Stimulated activated CD4-positive, alpha-beta T cell treated with anti-CD3 and anti-CD28 coated beads, Interleukin-15, amount 100 ng/mL, for 24 hours (primary cell): Measurements from ENCODE around the gene CDK18.

Experiments used
- DNase-seq: peaks from one replicate; pipeline ENCODE4 v3.0.0-alpha.2; 2020

CDK18 gene

DNA sequence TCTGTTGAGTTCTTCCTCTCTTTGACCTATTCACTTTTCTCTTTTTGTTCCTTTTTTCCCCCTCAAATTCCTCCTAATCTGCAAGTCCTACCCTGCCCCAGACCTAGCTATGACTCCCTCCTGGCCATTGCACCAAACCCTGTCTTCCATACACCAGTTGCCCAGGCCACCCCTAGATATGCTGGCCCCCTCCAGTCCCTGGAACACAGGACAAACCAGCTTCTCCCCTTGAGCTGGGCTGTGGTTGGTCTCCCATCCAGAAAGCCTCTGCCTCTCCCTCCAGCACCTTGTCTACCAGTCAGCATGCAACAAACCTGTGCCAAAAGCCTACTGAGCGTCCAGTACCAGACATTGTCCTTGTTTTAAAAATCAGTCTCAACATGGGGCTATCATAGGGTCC is 68.0 kb downstream of the CDK18 start:
- no peak for DNase-seq

DNA sequence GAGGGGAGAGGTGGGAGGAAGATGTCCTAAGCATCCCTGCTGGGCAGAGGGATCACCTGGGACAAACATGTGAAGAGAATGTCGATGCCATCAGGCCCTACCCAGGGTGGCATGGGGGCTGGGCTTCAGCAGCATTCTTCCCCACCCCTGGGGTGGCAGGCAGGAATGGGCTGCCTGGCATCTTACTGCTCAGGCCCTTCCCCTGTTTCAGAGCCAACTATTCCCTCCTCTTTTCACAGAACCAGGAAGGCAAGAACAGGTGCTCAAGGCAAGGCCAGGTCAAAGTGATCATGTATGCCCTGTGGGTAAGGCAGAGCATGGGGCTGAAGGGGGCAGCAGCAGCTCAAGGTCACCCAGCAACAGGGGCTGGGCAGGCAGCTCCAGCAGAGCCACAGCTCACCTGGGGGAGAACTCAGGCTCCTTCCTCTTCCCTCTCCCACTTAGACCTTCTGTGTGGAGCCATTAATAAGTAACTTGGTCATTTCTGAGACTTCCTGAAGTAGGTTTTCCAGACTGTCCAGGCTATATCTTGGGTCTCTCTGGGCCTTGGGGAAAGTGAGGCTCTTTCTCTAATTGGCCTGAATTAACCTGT is 70.9 kb downstream of the CDK18 start:
- no peak for DNase-seq

DNA sequence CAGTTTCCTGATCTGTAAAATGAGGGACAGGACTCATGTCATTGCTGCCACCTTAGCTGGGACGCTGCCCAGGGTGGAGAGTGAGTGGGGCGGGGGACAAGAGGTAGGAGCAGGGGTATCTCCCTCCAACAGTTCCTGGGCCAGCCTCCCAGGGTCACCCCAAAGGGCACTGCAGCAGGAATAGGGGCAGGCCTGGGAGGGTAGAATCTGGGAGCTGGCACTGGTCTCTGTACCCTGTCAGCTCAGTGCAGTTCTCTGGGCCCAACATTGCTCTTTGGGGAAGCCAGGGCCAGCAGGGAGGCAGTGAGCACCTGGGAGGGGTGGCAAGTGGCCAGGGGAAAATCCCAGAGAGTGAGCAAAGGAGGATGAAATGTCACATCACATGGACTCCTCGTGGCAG is 71.5 kb downstream of the CDK18 start:
- no peak for DNase-seq

DNA sequence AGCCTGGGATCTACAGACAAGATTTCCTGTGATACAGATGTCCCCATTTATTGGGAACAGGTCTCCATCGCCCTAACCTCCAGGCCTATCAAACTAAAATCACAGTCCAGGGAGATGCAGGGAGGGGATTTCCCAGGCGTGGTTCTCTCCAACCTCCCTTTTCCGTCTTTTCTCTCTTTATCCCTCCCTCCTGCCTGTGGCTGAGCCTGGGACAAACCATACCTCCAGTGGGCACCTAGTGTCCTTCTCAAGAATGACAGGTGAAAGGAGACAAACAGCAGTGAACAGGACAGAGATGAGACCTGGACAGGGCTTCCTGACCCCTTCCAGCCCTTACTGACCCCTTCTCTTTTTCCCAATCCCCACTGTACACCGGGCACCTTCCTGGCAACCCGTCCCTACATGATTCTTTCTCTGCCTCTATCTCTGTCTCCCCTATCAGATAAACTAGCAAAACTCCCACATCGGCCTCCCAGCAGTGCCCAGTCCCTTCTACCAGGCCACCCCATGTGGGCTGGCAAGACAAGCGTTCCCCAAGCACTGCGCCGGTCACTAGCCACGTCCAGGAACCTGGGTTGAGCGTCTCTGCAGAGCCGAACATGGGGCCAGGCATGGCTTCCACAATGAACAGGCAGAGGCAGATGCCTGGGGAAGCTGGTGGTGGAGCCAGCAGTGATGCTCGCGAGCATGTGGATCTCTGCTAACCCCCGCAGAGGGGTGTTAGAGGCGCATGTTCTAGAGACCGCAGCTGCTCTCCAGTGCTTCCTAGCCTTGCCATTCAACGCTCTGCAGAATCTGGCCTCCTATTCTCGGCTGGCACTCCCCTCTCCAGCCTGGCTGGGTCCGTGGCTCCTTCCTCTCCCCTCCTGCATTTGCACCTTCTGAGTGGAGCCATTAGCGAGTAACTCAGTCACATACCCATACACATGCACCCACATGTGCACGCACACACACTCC is 72.6 kb downstream of the CDK18 start:
- DNase-seq, result no peak

DNA sequence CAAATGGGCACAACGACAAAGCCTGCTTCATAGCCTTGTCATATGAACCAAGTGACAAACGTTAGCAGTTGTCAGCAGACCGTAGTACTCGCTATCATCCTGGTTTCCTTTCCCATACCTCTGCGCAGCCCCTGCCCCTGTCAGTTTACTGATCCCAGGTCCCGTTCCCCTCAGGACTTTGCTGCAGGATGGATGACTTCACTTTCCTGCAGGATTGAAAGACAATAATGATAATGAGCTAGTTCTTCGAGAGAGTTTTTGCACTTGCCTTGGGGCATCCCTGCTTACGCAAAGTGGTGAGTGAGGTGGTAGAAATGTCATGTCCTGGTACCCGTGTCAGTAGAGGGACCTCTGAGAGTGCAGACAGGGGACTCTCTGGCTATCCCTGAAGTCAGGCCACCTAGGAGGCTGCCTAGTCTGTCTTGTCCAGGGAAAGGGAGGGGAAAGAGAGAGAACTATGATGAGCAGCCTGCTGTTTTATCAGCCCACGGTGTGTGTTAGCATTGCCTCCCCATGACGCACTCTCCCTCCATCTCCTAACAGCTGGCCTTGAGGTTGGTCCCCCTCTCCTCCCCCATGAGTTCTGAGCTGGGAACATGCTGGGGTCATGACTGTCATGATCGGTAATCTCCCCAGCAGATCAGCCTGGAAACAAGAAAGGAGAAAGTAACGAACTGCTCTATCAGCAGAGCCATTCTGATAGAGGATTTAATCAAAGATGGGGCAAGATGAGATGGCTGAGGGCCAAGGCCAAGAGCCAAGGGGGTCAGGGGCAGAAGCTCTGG is 73.6 kb downstream of the CDK18 start:
- no peak for DNase-seq

DNA sequence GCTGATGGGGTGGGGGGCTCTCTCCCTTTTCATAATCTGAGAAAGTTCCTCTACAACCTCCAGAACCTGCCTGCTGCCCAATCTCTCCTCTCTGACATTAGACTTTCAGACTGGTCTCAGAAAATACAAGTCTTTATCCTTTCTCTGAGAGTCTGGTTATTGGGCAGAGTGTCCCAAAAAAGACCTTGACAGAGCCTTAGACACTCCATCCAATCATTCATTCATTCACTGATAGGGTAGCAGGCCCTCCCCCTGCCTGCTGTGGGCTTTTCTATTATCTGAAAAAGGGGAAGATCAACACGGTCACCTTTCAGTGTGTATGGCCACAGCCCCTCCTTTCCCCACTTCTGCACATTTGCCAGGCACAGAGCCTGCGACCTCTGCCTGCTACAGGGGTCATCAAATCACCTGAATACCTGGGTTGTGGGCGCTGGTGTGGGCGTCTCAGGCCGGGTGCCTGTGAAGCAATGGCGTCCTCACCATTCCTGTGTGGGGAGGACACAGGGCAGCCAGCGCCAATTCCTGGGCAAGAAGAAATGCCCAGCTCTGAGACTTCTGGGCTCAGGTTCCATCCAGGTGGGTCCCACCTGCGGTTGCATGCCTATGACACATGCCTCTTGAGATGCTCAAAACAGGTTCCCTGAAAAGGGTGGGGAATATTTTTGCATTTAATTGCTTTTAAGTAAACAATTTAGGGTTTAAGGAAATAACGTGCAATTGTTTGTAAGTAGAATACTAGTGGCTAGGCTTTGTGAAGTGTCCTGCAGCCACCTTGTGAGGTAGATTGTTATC is 74.5 kb downstream of the CDK18 start:
- DNase-seq, result no peak

DNA sequence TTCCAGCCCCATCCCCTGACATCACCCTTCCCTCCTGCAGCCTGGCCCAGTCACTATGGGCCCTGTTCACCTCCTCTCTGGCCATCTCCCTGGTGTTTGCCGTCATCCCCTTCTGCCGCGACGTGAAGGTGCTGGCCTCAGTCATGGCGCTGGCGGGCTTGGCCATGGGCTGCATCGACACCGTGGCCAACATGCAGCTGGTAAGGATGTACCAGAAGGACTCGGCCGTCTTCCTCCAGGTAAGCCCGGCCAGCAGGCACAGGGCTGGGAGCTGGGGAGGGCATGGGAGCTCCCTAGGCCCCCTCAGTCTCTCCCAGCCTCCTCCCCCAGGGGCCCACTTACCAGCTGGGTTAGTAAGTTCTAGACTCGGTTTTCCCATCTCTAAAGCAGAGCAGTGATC is 75.2 kb downstream of the CDK18 start:
- DNase-seq, result no peak

DNA sequence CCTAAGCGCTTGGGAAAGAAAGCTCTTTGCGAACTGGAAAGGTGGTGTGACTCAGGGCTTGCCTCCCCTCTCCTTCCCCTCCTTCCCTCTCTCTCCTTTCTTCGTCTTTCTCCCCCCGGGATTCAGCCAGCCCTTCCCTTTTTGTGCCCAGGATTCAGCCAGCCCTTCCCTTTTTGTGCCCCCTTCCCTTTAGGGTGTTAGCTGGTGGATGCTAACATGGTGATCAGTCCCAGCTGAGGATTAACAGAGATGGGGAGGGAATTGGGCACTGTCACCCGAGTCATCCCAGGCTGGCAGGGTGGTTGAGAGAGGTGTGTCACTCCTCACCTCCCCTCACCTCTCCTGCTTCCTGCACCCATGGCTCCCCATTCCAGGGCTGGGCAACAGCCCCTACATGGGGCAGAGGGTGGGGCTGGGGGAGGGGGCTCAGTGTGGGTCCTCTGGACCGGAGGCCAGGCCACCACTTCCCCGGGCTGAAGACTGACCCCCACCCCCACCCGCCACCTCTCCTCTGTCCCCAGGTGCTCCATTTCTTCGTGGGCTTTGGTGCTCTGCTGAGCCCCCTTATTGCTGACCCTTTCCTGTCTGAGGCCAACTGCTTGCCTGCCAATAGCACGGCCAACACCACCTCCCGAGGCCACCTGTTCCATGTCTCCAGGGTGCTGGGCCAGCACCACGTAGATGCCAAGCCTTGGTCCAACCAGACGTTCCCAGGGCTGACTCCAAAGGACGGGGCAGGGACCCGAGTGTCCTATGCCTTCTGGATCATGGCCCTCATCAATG is 75.9 kb downstream of the CDK18 start:
- DNase-seq, result no peak

DNA sequence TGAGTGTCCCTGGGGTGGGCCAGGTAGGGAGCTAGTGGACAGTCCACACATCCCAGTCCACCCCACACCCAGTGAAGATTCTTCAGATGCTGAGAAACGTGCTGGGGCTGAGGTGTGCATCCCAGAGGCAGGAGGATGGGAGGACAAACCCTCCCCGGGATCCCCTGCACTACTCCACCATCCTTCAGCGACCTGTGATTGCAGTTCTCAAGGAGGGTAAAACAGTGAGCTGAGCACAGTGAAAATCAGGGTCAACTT is 76.4 kb downstream of the CDK18 start:
- no peak for DNase-seq

DNA sequence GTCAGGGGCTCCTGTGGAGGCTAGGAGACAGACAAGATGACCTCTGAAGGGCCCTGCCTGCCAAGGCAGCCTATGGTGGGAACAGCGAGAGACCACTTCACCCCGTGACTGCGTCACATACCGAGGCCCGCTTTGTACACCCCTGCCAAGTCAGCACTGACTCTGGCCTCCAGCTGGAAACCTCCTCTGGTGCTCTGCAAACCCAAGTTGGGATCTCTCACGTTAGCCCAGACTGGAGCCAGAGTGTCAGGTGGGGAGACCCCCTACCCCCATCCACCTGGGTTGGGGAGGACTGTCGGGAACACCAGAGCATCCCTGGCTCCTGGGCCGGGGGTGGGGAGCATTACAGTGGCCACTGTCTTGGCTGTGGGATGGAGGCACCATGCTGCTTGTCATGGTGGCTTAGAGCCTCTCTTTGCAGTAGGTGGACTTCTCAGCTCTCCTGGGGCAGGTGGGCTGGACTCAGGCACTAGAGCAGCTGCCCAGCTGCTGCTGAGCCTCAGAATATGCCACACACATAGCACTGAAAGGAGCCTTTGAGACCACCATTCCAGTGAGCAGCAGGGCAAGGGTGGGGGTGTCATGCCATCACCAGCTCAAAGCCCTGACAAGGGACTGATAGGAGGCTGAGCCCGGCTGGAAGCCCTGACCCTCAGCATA is 77.0 kb downstream of the CDK18 start:
- no peak for DNase-seq

DNA sequence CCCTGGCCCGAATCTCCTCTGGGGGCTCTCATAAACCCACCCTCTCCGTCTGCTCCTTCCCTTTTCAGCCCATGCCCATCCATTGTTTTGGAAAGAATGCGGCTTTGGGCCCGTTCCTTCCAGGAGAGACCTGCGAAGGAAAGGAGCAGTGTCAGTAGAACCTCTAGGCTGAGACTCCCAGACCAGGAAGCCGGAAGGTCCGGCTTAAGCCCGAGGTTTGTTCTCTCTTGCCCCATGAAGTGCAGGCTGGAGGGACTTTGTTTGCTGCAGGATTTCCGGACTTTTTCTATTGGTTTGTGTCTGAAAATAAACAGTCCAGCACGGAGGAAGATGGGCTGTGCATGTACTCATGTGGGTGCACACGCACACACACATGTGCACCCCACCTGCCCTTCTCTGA is 77.6 kb downstream of the CDK18 start:
- DNase-seq, result no peak
